ENCODE data around the gene LAPTM4A. TPM values are rescaled to one million over a fixed set of nuclear protein-coding genes. Genes with fewer than 3 reads are reported as not detected.

The LAPTM4A gene
- total RNA-seq, 1 experiment from 2014 or later, result 131 TPM

GRCh38 chr2:20094142-20094755 lies 42.8 kb upstream of the LAPTM4A start:
- H3K4ac ChIP-seq (ENCODE audit: low read depth, low read length), result no peak overlapping the region
- H3T11ph ChIP-seq (ENCODE audit: low read length), result no peak overlapping the region
- no peaks in the 10 kb centered on the region for H3K9me3 ChIP-seq (ENCODE audit: control insufficient read depth, low read depth, low read length)
- Mint-ChIP-seq H3K27ac (peak overlapping the region; percentile 26 to 70 (median 52); a peak in 4 of 7 replicates), H3K4me3 (0 out of 5 replicates have a peak overlapping the region, but pooled peaks of 1 of the 2 experiments have one; percentile 28), H3K4me1 (peaks cover 24 to 32% of the 10 kb centered on the region in 2 experiments), H3K27me3 (ENCODE audit: low read depth) (peaks cover 6% of the 10 kb centered on the region), H3K36me3 (ENCODE audit: insufficient read depth in 1 of 3, low read depth in 3 of 3) (no peaks in the 10 kb centered on the region), H3K9me3 (no peaks in the 10 kb centered on the region)
- no CpG with 5 or more reads among the region's 5 CpGs for WGBS (ENCODE audit: extremely low coverage, insufficient read length, low lambda C conversion rate)
- no peaks in the 10 kb centered on the region; the same call in 1 of the 2 replicates for H3K4me1 ChIP-seq (ENCODE audit: insufficient read depth, low read length)
- H4K91ac ChIP-seq (ENCODE audit: insufficient read length, low read depth, low read length), result no peak overlapping the region
- no peak for DNase-seq
- no peak overlapping the region for H3K14ac ChIP-seq (ENCODE audit: insufficient read depth, low read length)
- H4K8ac ChIP-seq (replicated peaks; ENCODE audit: insufficient read length, low read depth, low read length), result no peak overlapping the region
- H3K18ac ChIP-seq (ENCODE audit: insufficient read length, low read depth, low read length), result no peak overlapping the region
- no peak overlapping the region for H2AK5ac ChIP-seq (ENCODE audit: insufficient read length, low read length)
- no peak overlapping the region for H2BK120ac ChIP-seq (ENCODE audit: low read depth, low read length, poor library complexity, severe bottlenecking)
- no peaks in the 10 kb centered on the region for H4K20me1 ChIP-seq (ENCODE audit: control insufficient read depth, insufficient read depth, insufficient read length)
- H3K56ac ChIP-seq (ENCODE audit: insufficient read length, low read depth, low read length), result no peak overlapping the region
- no peak overlapping the region for H3K9ac ChIP-seq (ENCODE audit: extremely low read depth, insufficient read length, low read length)
- H3K79me2 ChIP-seq (ENCODE audit: insufficient read depth, low read length), result no peaks in the 10 kb centered on the region
- no peaks in the 10 kb centered on the region for H3K23me2 ChIP-seq (ENCODE audit: insufficient read length, low read depth, low read length, poor library complexity, severe bottlenecking)
- no peak overlapping the region for H2BK5ac ChIP-seq (ENCODE audit: insufficient read length, low read length)
- H2BK20ac ChIP-seq (ENCODE audit: low read depth, low read length, poor library complexity, severe bottlenecking), result no peak overlapping the region
- H2BK12ac ChIP-seq (ENCODE audit: insufficient read length, low read depth, low read length), result no peak overlapping the region
- no peaks in the 10 kb centered on the region for H3K27me3 ChIP-seq (ENCODE audit: insufficient read depth, low read length)
- H3K27ac ChIP-seq (ENCODE audit: insufficient read length, low read depth, low read length), result no peak overlapping the region
- H3K23ac ChIP-seq (ENCODE audit: insufficient read length, low read depth, low read length), result no peak overlapping the region
- no peaks in the 10 kb centered on the region for H3K79me1 ChIP-seq (ENCODE audit: insufficient read depth, low read depth, low read length, poor library complexity, severe bottlenecking)
- TF ChIP-seq, protein P1, sequence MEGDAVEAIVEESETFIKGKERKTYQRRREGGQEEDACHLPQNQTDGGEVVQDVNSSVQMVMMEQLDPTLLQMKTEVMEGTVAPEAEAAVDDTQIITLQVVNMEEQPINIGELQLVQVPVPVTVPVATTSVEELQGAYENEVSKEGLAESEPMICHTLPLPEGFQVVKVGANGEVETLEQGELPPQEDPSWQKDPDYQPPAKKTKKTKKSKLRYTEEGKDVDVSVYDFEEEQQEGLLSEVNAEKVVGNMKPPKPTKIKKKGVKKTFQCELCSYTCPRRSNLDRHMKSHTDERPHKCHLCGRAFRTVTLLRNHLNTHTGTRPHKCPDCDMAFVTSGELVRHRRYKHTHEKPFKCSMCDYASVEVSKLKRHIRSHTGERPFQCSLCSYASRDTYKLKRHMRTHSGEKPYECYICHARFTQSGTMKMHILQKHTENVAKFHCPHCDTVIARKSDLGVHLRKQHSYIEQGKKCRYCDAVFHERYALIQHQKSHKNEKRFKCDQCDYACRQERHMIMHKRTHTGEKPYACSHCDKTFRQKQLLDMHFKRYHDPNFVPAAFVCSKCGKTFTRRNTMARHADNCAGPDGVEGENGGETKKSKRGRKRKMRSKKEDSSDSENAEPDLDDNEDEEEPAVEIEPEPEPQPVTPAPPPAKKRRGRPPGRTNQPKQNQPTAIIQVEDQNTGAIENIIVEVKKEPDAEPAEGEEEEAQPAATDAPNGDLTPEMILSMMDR (conservative IDR thresholded peaks at IDR 0.05), result no peak
- no peak overlapping the region for H4K5ac ChIP-seq (ENCODE audit: insufficient read length, low read depth, low read length)
- H2BK15ac ChIP-seq (ENCODE audit: low read depth, low read length), result no peak overlapping the region
- no peak overlapping the region for H2AFZ ChIP-seq (ENCODE audit: low read length)
- H3K4me2 ChIP-seq (ENCODE audit: insufficient read depth, insufficient read length, low read length), result no peak overlapping the region

All from H9 (cell line).